WTC11 (cell line): ENCODE measurements around the gene STK11. TPM values are rescaled to one million over a fixed set of nuclear protein-coding genes. Genes with fewer than 3 reads are reported as not detected.

Source experiments
- ATAC-seq: fragments of 200-7000 bp; cut with Tn5 transposase; 2 replicates; pipeline ENCODE4 v1.10.0; 2021; ENCODE audit warnings: mild to moderate bottlenecking, moderate library complexity
- CTCF ChIA-PET: fragments of 300-600 bp; sonication (Branson Sonifier 250); formaldehyde crosslinking; loops from one replicate; lab custom pipeline; 2021; ENCODE audit warnings: antibody characterized with exemption; lab: Charles Lee
- POLR2A ChIA-PET: fragments of 350-600 bp; sonication (Branson Sonifier 250); formaldehyde crosslinking; loops from one replicate; lab custom pipeline; 2021; ENCODE audit warnings: antibody characterized with exemption; lab: Charles Lee
- DNase-seq: peaks from one replicate; pipeline ENCODE4 v3.0.0; 2021; ENCODE audit warnings: low spot score
- H3K27ac Mint-ChIP-seq: 2 replicates; pipeline ENCODE4 v1.8.0; 2021; ENCODE audit warnings: mixed read lengths
- H3K27me3 Mint-ChIP-seq: 2 replicates; pipeline ENCODE4 v1.8.0; 2021; ENCODE audit warnings: low read depth, mild to moderate bottlenecking, moderate library complexity, mixed read lengths
- H3K36me3 Mint-ChIP-seq: 2 replicates; pipeline ENCODE4 v1.8.0; 2021; ENCODE audit warnings: mixed read lengths
- H3K4me1 Mint-ChIP-seq: 2 replicates; pipeline ENCODE4 v1.8.0; 2022; ENCODE audit warnings: mixed read lengths
- H3K4me3 Mint-ChIP-seq: 2 replicates; pipeline ENCODE4 v1.8.0; 2021; ENCODE audit warnings: mild to moderate bottlenecking, moderate library complexity, mixed read lengths
- H3K9me3 Mint-ChIP-seq: 2 replicates; pipeline ENCODE4 v1.8.0; 2021; ENCODE audit warnings: mixed read lengths
- CREB1 ChIP-seq: sonication (generic); formaldehyde crosslinking; IDR thresholded peaks from 2 replicates; pipeline ENCODE4 v1.8.0; 2023; ENCODE audit warnings: mild to moderate bottlenecking, missing genetic modification reagents
- EMX1 ChIP-seq: fragments of 250-450 bp; sonication (Bioruptor Pico); IDR thresholded peaks from 2 replicates; pipeline ENCODE4 v1.8.0; 2021; ENCODE audit warnings: mild to moderate bottlenecking
- ESRRA ChIP-seq: sonication (generic); formaldehyde crosslinking; IDR thresholded peaks from 2 replicates; pipeline ENCODE4 v1.8.1; 2022; ENCODE audit warnings: mild to moderate bottlenecking, missing genetic modification reagents, borderline replicate concordance
- JUN ChIP-seq: sonication (generic); formaldehyde crosslinking; IDR thresholded peaks from 2 replicates; pipeline ENCODE4 v1.8.0; 2023; ENCODE audit warnings: mild to moderate bottlenecking, missing genetic modification reagents
- SMAD4 ChIP-seq: sonication (generic); formaldehyde crosslinking; IDR thresholded peaks from 2 replicates; pipeline ENCODE4 v1.8.0; 2022; ENCODE audit warnings: mild to moderate bottlenecking, missing genetic modification reagents
- SP1 ChIP-seq: sonication (generic); formaldehyde crosslinking; conservative IDR thresholded peaks from 2 replicates; pipeline ENCODE4 v1.8.1; 2022; ENCODE audit warnings: missing genetic modification reagents
- TEAD1 ChIP-seq: sonication (generic); formaldehyde crosslinking; IDR thresholded peaks from 2 replicates; pipeline ENCODE4 v1.8.0; 2022; ENCODE audit warnings: mild to moderate bottlenecking, missing genetic modification reagents
- ZBTB21 ChIP-seq: sonication (generic); formaldehyde crosslinking; IDR thresholded peaks from 2 replicates; pipeline ENCODE4 v1.8.1; 2023; ENCODE audit warnings: mild to moderate bottlenecking, missing genetic modification reagents, borderline replicate concordance
- ZNF121 ChIP-seq: sonication (generic); formaldehyde crosslinking; IDR thresholded peaks from 2 replicates; pipeline ENCODE4 v1.8.0; 2023; ENCODE audit warnings: missing genetic modification reagents
- ZNF232 ChIP-seq: sonication (generic); formaldehyde crosslinking; IDR thresholded peaks from 2 replicates; pipeline ENCODE4 v1.8.0; 2022; ENCODE audit warnings: mild to moderate bottlenecking, missing genetic modification reagents
- ZNF263 ChIP-seq: sonication (generic); formaldehyde crosslinking; IDR thresholded peaks from 2 replicates; pipeline ENCODE4 v1.8.1; 2022; ENCODE audit warnings: low read depth, mild to moderate bottlenecking, moderate library complexity, missing genetic modification reagents
- ZNF423 ChIP-seq: fragments of 250-450 bp; sonication (Bioruptor Pico); IDR thresholded peaks from 2 replicates; pipeline ENCODE4 v2.1.2; 2022; ENCODE audit warnings: mild to moderate bottlenecking, moderate library complexity
- ZNF671 ChIP-seq: fragments of 250-450 bp; sonication (Bioruptor Pico); IDR thresholded peaks from 2 replicates; pipeline ENCODE4 v1.8.0; 2021; ENCODE audit warnings: mild to moderate bottlenecking
- total RNA-seq: library from RNA; stranded (reverse); gene quantifications from 3 replicates; pipeline ENCODE4 v1.2.3, GENCODE V29; 2021
- TF ChIP-seq, protein P1 (sequence below): sonication (generic); formaldehyde crosslinking; IDR thresholded peaks from 2 replicates; pipeline ENCODE4 v1.8.0; 2022; ENCODE audit warnings: mild to moderate bottlenecking, missing genetic modification reagents
- TF ChIP-seq, protein P2 (sequence below): sonication (generic); formaldehyde crosslinking; IDR thresholded peaks from 2 replicates; pipeline ENCODE4 v1.8.1; 2023; ENCODE audit warnings: mild to moderate bottlenecking, missing genetic modification reagents
- TF ChIP-seq, protein P3 (sequence below): fragments of 250-450 bp; sonication (Bioruptor Pico); IDR thresholded peaks from 2 replicates; pipeline ENCODE4 v1.9.0; 2021; ENCODE audit warnings: mild to moderate bottlenecking
- TF ChIP-seq, protein P4 (sequence below): fragments of 250-450 bp; sonication (Bioruptor Pico); IDR thresholded peaks from 2 replicates; pipeline ENCODE4 v1.9.0; 2021; ENCODE audit warnings: mild to moderate bottlenecking, borderline replicate concordance
- TF ChIP-seq, protein P5 (sequence below): sonication (generic); formaldehyde crosslinking; IDR thresholded peaks from 2 replicates; pipeline ENCODE4 v1.8.1; 2022; ENCODE audit warnings: missing genetic modification reagents, borderline replicate concordance
- TF ChIP-seq, protein P6 (sequence below): sonication (generic); formaldehyde crosslinking; IDR thresholded peaks from 2 replicates; pipeline ENCODE4 v1.8.1; 2023; ENCODE audit warnings: mild to moderate bottlenecking, missing genetic modification reagents, borderline replicate concordance
- TF ChIP-seq, protein P7 (sequence below): sonication (generic); formaldehyde crosslinking; IDR thresholded peaks from 2 replicates; pipeline ENCODE4 v1.8.1; 2023; ENCODE audit warnings: mild to moderate bottlenecking, missing genetic modification reagents
- TF ChIP-seq, protein P8 (sequence below): sonication (generic); formaldehyde crosslinking; IDR thresholded peaks from 2 replicates; pipeline ENCODE4 v1.8.1; 2023; ENCODE audit warnings: mild to moderate bottlenecking, moderate library complexity, missing genetic modification reagents

The STK11 gene
- total RNA-seq, 1 experiment from 2014 or later: 112 TPM

DNA sequence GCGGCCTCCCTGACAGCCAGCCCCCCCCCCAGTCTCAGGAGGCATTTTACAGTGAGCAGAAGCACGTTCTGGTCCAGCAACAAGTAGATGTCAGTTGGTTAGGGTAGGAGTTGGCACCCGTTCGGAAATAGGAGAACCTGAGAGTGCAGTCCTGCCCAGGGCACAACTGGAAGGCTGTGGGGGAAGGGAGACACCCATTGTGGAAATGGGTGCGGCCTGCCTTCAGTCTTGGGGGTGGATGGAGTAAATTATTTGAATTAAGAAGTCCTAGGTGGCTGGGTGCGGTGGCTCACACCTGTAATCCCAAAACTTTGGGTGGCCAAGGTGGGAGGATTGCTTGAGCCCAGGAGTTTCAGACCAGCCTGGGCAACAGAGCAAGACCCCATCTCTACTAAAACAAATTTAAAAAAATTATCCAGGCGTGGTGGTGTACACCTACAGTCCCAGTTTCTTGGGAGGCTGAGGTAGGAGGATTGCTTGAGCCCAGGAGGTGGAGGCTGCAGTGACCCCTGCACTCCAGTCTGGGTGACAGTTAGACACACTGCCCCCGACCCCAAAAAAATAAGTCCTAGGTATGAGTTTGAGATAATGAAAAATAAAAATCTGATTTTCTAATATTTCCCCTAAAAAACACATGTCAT, 64.8 kb downstream of the STK11 start:
- ATAC-seq (no peak), DNase-seq (no peak)
- ChIA-PET POLR2A (interaction anchor here (1.7 kb wide), 1 partner anchor 19 kb away, joined by 7 read pairs; no protein-coding TSS in a partner anchor), CTCF (no interaction called here)
- Mint-ChIP-seq H3K27me3 (peaks cover 7% of the 10 kb centered on the region), H3K4me1 (peaks cover 56% of the 10 kb centered on the region), H3K9me3 (no peaks in the 10 kb centered on the region), H3K4me3 (peak overlapping the region; percentile 79), H3K36me3 (peaks cover 42% of the 10 kb centered on the region), H3K27ac (peak overlapping the region; percentile 97)
- TF ChIP-seq EMX1 (CRISPR knock-in tag): no peak
- TF ChIP-seq SMAD4: no peak
- TF ChIP-seq, protein P1, sequence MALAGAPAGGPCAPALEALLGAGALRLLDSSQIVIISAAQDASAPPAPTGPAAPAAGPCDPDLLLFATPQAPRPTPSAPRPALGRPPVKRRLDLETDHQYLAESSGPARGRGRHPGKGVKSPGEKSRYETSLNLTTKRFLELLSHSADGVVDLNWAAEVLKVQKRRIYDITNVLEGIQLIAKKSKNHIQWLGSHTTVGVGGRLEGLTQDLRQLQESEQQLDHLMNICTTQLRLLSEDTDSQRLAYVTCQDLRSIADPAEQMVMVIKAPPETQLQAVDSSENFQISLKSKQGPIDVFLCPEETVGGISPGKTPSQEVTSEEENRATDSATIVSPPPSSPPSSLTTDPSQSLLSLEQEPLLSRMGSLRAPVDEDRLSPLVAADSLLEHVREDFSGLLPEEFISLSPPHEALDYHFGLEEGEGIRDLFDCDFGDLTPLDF (CRISPR knock-in tag): no peak
- TF ChIP-seq ZNF263 (CRISPR knock-in tag): no peak
- no peak for TF ChIP-seq ZBTB21 (CRISPR knock-in tag)
- no peak for TF ChIP-seq ESRRA (CRISPR knock-in tag)
- TF ChIP-seq, protein P2, sequence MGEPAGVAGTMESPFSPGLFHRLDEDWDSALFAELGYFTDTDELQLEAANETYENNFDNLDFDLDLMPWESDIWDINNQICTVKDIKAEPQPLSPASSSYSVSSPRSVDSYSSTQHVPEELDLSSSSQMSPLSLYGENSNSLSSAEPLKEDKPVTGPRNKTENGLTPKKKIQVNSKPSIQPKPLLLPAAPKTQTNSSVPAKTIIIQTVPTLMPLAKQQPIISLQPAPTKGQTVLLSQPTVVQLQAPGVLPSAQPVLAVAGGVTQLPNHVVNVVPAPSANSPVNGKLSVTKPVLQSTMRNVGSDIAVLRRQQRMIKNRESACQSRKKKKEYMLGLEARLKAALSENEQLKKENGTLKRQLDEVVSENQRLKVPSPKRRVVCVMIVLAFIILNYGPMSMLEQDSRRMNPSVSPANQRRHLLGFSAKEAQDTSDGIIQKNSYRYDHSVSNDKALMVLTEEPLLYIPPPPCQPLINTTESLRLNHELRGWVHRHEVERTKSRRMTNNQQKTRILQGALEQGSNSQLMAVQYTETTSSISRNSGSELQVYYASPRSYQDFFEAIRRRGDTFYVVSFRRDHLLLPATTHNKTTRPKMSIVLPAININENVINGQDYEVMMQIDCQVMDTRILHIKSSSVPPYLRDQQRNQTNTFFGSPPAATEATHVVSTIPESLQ (CRISPR knock-in tag): no peak
- TF ChIP-seq, protein P3, sequence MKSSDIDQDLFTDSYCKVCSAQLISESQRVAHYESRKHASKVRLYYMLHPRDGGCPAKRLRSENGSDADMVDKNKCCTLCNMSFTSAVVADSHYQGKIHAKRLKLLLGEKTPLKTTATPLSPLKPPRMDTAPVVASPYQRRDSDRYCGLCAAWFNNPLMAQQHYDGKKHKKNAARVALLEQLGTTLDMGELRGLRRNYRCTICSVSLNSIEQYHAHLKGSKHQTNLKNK (CRISPR knock-in tag): no peak
- TF ChIP-seq ZNF232 (CRISPR knock-in tag): no peak
- peak; percentile 65; the same call in 1 of the 2 replicates for TF ChIP-seq ZNF121
- no peak for TF ChIP-seq CREB1 (CRISPR knock-in tag)
- TF ChIP-seq, protein P4, sequence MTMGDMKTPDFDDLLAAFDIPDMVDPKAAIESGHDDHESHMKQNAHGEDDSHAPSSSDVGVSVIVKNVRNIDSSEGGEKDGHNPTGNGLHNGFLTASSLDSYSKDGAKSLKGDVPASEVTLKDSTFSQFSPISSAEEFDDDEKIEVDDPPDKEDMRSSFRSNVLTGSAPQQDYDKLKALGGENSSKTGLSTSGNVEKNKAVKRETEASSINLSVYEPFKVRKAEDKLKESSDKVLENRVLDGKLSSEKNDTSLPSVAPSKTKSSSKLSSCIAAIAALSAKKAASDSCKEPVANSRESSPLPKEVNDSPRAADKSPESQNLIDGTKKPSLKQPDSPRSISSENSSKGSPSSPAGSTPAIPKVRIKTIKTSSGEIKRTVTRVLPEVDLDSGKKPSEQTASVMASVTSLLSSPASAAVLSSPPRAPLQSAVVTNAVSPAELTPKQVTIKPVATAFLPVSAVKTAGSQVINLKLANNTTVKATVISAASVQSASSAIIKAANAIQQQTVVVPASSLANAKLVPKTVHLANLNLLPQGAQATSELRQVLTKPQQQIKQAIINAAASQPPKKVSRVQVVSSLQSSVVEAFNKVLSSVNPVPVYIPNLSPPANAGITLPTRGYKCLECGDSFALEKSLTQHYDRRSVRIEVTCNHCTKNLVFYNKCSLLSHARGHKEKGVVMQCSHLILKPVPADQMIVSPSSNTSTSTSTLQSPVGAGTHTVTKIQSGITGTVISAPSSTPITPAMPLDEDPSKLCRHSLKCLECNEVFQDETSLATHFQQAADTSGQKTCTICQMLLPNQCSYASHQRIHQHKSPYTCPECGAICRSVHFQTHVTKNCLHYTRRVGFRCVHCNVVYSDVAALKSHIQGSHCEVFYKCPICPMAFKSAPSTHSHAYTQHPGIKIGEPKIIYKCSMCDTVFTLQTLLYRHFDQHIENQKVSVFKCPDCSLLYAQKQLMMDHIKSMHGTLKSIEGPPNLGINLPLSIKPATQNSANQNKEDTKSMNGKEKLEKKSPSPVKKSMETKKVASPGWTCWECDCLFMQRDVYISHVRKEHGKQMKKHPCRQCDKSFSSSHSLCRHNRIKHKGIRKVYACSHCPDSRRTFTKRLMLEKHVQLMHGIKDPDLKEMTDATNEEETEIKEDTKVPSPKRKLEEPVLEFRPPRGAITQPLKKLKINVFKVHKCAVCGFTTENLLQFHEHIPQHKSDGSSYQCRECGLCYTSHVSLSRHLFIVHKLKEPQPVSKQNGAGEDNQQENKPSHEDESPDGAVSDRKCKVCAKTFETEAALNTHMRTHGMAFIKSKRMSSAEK (CRISPR knock-in tag): 0 out of 2 replicates have a peak, but pooled peaks have one; percentile 72
- no peak for TF ChIP-seq ZNF423 (CRISPR knock-in tag)
- no peak for TF ChIP-seq SP1 (CRISPR knock-in tag)
- no peak for TF ChIP-seq TEAD1 (CRISPR knock-in tag)
- TF ChIP-seq, protein P5, sequence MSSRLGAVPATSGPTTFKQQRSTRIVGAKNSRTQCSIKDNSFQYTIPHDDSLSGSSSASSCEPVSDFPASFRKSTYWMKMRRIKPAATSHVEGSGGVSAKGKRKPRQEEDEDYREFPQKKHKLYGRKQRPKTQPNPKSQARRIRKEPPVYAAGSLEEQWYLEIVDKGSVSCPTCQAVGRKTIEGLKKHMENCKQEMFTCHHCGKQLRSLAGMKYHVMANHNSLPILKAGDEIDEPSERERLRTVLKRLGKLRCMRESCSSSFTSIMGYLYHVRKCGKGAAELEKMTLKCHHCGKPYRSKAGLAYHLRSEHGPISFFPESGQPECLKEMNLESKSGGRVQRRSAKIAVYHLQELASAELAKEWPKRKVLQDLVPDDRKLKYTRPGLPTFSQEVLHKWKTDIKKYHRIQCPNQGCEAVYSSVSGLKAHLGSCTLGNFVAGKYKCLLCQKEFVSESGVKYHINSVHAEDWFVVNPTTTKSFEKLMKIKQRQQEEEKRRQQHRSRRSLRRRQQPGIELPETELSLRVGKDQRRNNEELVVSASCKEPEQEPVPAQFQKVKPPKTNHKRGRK (CRISPR knock-in tag): no peak
- TF ChIP-seq ZNF671 (CRISPR knock-in tag): peak; percentile 8; the same call in 1 of the 2 replicates
- TF ChIP-seq, protein P6, sequence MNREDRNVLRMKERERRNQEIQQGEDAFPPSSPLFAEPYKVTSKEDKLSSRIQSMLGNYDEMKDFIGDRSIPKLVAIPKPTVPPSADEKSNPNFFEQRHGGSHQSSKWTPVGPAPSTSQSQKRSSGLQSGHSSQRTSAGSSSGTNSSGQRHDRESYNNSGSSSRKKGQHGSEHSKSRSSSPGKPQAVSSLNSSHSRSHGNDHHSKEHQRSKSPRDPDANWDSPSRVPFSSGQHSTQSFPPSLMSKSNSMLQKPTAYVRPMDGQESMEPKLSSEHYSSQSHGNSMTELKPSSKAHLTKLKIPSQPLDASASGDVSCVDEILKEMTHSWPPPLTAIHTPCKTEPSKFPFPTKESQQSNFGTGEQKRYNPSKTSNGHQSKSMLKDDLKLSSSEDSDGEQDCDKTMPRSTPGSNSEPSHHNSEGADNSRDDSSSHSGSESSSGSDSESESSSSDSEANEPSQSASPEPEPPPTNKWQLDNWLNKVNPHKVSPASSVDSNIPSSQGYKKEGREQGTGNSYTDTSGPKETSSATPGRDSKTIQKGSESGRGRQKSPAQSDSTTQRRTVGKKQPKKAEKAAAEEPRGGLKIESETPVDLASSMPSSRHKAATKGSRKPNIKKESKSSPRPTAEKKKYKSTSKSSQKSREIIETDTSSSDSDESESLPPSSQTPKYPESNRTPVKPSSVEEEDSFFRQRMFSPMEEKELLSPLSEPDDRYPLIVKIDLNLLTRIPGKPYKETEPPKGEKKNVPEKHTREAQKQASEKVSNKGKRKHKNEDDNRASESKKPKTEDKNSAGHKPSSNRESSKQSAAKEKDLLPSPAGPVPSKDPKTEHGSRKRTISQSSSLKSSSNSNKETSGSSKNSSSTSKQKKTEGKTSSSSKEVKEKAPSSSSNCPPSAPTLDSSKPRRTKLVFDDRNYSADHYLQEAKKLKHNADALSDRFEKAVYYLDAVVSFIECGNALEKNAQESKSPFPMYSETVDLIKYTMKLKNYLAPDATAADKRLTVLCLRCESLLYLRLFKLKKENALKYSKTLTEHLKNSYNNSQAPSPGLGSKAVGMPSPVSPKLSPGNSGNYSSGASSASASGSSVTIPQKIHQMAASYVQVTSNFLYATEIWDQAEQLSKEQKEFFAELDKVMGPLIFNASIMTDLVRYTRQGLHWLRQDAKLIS (CRISPR knock-in tag): no peak
- TF ChIP-seq, protein P7, sequence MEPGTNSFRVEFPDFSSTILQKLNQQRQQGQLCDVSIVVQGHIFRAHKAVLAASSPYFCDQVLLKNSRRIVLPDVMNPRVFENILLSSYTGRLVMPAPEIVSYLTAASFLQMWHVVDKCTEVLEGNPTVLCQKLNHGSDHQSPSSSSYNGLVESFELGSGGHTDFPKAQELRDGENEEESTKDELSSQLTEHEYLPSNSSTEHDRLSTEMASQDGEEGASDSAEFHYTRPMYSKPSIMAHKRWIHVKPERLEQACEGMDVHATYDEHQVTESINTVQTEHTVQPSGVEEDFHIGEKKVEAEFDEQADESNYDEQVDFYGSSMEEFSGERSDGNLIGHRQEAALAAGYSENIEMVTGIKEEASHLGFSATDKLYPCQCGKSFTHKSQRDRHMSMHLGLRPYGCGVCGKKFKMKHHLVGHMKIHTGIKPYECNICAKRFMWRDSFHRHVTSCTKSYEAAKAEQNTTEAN: no peak
- TF ChIP-seq, protein P8, sequence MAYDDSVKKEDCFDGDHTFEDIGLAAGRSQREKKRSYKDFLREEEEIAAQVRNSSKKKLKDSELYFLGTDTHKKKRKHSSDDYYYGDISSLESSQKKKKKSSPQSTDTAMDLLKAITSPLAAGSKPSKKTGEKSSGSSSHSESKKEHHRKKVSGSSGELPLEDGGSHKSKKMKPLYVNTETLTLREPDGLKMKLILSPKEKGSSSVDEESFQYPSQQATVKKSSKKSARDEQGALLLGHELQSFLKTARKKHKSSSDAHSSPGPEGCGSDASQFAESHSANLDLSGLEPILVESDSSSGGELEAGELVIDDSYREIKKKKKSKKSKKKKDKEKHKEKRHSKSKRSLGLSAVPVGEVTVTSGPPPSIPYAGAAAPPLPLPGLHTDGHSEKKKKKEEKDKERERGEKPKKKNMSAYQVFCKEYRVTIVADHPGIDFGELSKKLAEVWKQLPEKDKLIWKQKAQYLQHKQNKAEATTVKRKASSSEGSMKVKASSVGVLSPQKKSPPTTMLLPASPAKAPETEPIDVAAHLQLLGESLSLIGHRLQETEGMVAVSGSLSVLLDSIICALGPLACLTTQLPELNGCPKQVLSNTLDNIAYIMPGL: no peak
- TF ChIP-seq JUN: no peak
